Mammary epithelial cell (primary cell): ENCODE measurements around the gene UBASH3A.

ENCODE experiments used
- CTCF ChIP-seq, 2 donors: IDR thresholded peaks in 1 of 2; conservative IDR thresholded peaks in 1 of 2; 2 replicates each; pipeline ENCODE4 v1.5.1; 2011 to 2012; ENCODE audit warnings: inconsistent platforms in 2 of 2, low read length in 2 of 2, mild to moderate bottlenecking in 2 of 2, control low read depth in 1 of 2, low read depth in 1 of 2; ENCODE audit not compliant: insufficient read depth in 1 of 2; ENCODE audit errors: extremely low read depth in 1 of 2
- EZH2 ChIP-seq: IDR thresholded peaks from 2 replicates; pipeline ENCODE4 v1.6.1; 2012; ENCODE audit warnings: low read length, inconsistent platforms, borderline replicate concordance

- TF ChIP-seq EZH2 (no peak), CTCF (conservative IDR thresholded peaks at IDR 0.05 in 1 of 2, IDR thresholded peaks at IDR 0.05 in 1 of 2; ENCODE audit: extremely low read depth in 1 of 2, insufficient read depth in 1 of 2, low read depth in 1 of 2, low read length in 2 of 2) (no peak)
These were observed 52.8 kb downstream of the UBASH3A start for GRCh38 chr21:42456457-42456856.
